Measurements from ENCODE around the gene AMN.

- TF ChIP-seq CTCF (IDR thresholded peaks at IDR 0.05; ENCODE audit: low read length) (no peak), EZH2 (optimal IDR thresholded peaks at IDR 0.05; ENCODE audit: low read depth, low read length) (no peak), EZH2phosphoT487 (IDR thresholded peaks at IDR 0.05; ENCODE audit: low read length) (no peak)
These were observed 48.9 kb downstream of the AMN start for GRCh38 chr14:102971314-102971713.

Measured in MM.1S (cell line).